GM21367 (cell line): Measurements from ENCODE around the gene ZNF536.
"Not testable (repeated sequence)": the region's sequence is repeated elsewhere in the genome, so short reads cannot be mapped to it uniquely, and the experiment has no call there.

Experiments
- ATAC-seq: cut with Tn5 transposase; IDR thresholded peaks from one replicate; pipeline ENCODE4 v1.9.1; 2021; ENCODE audit not compliant: unreplicated experiment

ZNF536 gene

GRCh38 chr19:30443531-30444252 is 71.5 kb downstream of the ZNF536 start:
- ATAC-seq = no peak

GRCh38 chr19:30444253-30444671 is 72.1 kb downstream of the ZNF536 start:
- no peak for ATAC-seq

GRCh38 chr19:30444686-30445232 is 72.6 kb downstream of the ZNF536 start:
- ATAC-seq = no peak

GRCh38 chr19:30445385-30445784 is 73.2 kb downstream of the ZNF536 start:
- no peak for ATAC-seq

GRCh38 chr19:30446120-30446519 is 73.9 kb downstream of the ZNF536 start:
- ATAC-seq = not testable (repeated sequence)

GRCh38 chr19:30446850-30447552 is 74.8 kb downstream of the ZNF536 start:
- no peak for ATAC-seq

- no peak for ATAC-seq
Measured at GRCh38 chr19:30447553-30447870, 75.3 kb downstream of the ZNF536 start.

GRCh38 chr19:30448386-30449077 is 76.3 kb downstream of the ZNF536 start:
- ATAC-seq = no peak

GRCh38 chr19:30449078-30449590 is 77.0 kb downstream of the ZNF536 start:
- no peak for ATAC-seq

GRCh38 chr19:30449673-30450072 is 77.5 kb downstream of the ZNF536 start:
- ATAC-seq = no peak

GRCh38 chr19:30450100-30450499 is 77.9 kb downstream of the ZNF536 start:
- ATAC-seq = no peak

- no peak for ATAC-seq
Measured at GRCh38 chr19:30450835-30451321, 78.7 kb downstream of the ZNF536 start.

GRCh38 chr19:30452931-30453330 is 80.7 kb downstream of the ZNF536 start:
- no peak for ATAC-seq

- no peak for ATAC-seq
Measured at GRCh38 chr19:30453743-30454142, 81.6 kb downstream of the ZNF536 start.

- ATAC-seq = no peak
Measured at GRCh38 chr19:30455881-30456280, 83.7 kb downstream of the ZNF536 start.

GRCh38 chr19:30457484-30457883 is 85.3 kb downstream of the ZNF536 start:
- ATAC-seq = no peak

GRCh38 chr19:30459859-30460258 is 87.7 kb downstream of the ZNF536 start:
- no peak for ATAC-seq

GRCh38 chr19:30464162-30464561 is 92.0 kb downstream of the ZNF536 start:
- no peak for ATAC-seq

- not testable (repeated sequence) for ATAC-seq
Measured at GRCh38 chr19:30466598-30466997, 94.4 kb downstream of the ZNF536 start.

GRCh38 chr19:30467239-30467638 is 95.1 kb downstream of the ZNF536 start:
- ATAC-seq = no peak

- no peak for ATAC-seq
Measured at GRCh38 chr19:30469774-30470173, 97.6 kb downstream of the ZNF536 start.
